ENCODE data around the gene DLG1.

DNA sequence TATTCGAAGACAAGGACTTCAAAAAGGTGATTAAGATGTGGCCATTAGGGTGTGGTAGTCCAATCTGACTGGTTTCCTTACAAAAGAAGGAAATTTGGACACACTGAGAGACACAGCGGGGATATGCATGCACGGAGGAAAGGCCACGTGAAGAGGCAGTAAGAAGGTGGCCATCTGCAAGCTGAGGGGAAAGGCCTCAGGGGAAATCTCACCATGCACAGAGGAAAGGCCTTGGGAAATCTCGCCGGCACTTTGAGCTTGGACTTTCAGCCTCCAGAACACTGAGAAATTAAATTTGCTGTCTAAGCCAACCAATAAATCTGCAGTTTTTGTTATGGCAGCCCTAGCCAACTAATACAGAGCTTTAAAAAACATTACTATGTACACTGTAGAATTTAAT is 78.8 kb downstream of the DLG1 start:
- TF ChIP-seq, protein P1, sequence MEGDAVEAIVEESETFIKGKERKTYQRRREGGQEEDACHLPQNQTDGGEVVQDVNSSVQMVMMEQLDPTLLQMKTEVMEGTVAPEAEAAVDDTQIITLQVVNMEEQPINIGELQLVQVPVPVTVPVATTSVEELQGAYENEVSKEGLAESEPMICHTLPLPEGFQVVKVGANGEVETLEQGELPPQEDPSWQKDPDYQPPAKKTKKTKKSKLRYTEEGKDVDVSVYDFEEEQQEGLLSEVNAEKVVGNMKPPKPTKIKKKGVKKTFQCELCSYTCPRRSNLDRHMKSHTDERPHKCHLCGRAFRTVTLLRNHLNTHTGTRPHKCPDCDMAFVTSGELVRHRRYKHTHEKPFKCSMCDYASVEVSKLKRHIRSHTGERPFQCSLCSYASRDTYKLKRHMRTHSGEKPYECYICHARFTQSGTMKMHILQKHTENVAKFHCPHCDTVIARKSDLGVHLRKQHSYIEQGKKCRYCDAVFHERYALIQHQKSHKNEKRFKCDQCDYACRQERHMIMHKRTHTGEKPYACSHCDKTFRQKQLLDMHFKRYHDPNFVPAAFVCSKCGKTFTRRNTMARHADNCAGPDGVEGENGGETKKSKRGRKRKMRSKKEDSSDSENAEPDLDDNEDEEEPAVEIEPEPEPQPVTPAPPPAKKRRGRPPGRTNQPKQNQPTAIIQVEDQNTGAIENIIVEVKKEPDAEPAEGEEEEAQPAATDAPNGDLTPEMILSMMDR (IDR thresholded peaks at IDR 0.05; ENCODE audit: poor library complexity), result no peak
- TF ChIP-seq EZH2 (IDR thresholded peaks at IDR 0.05; ENCODE audit: borderline replicate concordance), result no peak
- TF ChIP-seq EZH2phosphoT487 (IDR thresholded peaks at IDR 0.05; ENCODE audit: low read depth, severe bottlenecking, unreplicated experiment), result no peak
